Panc1 (cell line): ENCODE measurements around the gene FKBP10.

Experiments
- CTCF ChIP-seq: fragments of 450-650 bp; IDR thresholded peaks from 2 replicates; pipeline ENCODE4 v1.5.1; 2017; ENCODE audit warnings: mild to moderate bottlenecking
- POLR2AphosphoS5 ChIP-seq: IDR thresholded peaks from 2 replicates; pipeline ENCODE4 v1.6.1; 2012; ENCODE audit warnings: mild to moderate bottlenecking, low read depth, low read length, moderate library complexity
- REST ChIP-seq, 2 experiments: IDR thresholded peaks; 2 replicates each; pipeline ENCODE4 v1.6.1; 2011 to 2012; ENCODE audit warnings: low read depth in 2 of 2, control low read depth in 1 of 2, low read length in 1 of 2, mild to moderate bottlenecking in 1 of 2, moderate library complexity in 1 of 2; ENCODE audit not compliant: insufficient read depth in 1 of 2
- SIN3A ChIP-seq: IDR thresholded peaks from 2 replicates; pipeline ENCODE4 v1.6.1; 2012; ENCODE audit warnings: low read depth, mild to moderate bottlenecking, low read length, moderate library complexity, borderline replicate concordance; ENCODE audit not compliant: insufficient read depth
- TCF7L2 ChIP-seq: IDR thresholded peaks from 2 replicates; pipeline ENCODE4 v1.6.1; 2011; ENCODE audit warnings: mild to moderate bottlenecking, low read depth, low read length, inconsistent platforms

- TF ChIP-seq CTCF, result no peak
- TF ChIP-seq TCF7L2, result no peak
- TF ChIP-seq POLR2AphosphoS5, result peak; percentile 16; the same call in 1 of the 2 replicates
- TF ChIP-seq SIN3A, result no peak
- no peak for TF ChIP-seq REST (IDR thresholded peaks at IDR 0.05; ENCODE audit: insufficient read depth in 1 of 2, low read depth in 2 of 2, low read length in 1 of 2)
Observed at GRCh38 chr17:41821776-41822175, 9.0 kb downstream of the FKBP10 start.
